Inferior parietal cortex (tissue), 1 donor: ENCODE measurements around the gene ACOXL.
"Not testable (repeated sequence)": the region's sequence is repeated elsewhere in the genome, so short reads cannot be mapped to it uniquely, and the experiment has no call there.

ENCODE experiments used
- DNase-seq: peaks from one replicate; pipeline ENCODE4 v3.0.0-alpha.2; 2016; ENCODE audit errors: extremely low spot score

ACOXL gene

GRCh38 chr2:110927526-110927925 lies 195.2 kb downstream of the ACOXL start:
- DNase-seq = no peak

GRCh38 chr2:110929528-110929927 lies 197.2 kb downstream of the ACOXL start:
- DNase-seq = no peak

GRCh38 chr2:110931648-110932047 lies 199.3 kb downstream of the ACOXL start:
- DNase-seq = no peak

GRCh38 chr2:110933420-110933819 lies 201.0 kb downstream of the ACOXL start:
- no peak for DNase-seq

- no peak for DNase-seq
These were observed 202.6 kb downstream of the ACOXL start for GRCh38 chr2:110934948-110935347.

GRCh38 chr2:110940376-110940910 lies 208.1 kb downstream of the ACOXL start:
- DNase-seq = no peak

GRCh38 chr2:110941226-110941625 lies 208.9 kb downstream of the ACOXL start:
- DNase-seq = no peak

GRCh38 chr2:110943070-110943634 lies 210.8 kb downstream of the ACOXL start:
- no peak for DNase-seq

- DNase-seq = no peak
These were observed 214.5 kb downstream of the ACOXL start for GRCh38 chr2:110946902-110947301.

GRCh38 chr2:110948027-110948674 lies 215.8 kb downstream of the ACOXL start:
- no peak for DNase-seq

- no peak for DNase-seq
These were observed 217.9 kb downstream of the ACOXL start for GRCh38 chr2:110950281-110950680.

GRCh38 chr2:110955045-110955444 lies 222.7 kb downstream of the ACOXL start:
- no peak for DNase-seq

GRCh38 chr2:110955556-110955955 lies 223.2 kb downstream of the ACOXL start:
- DNase-seq = no peak

GRCh38 chr2:110957293-110957692 lies 224.9 kb downstream of the ACOXL start:
- peak; percentile 11 for DNase-seq

- no peak for DNase-seq
These were observed 226.2 kb downstream of the ACOXL start for GRCh38 chr2:110958346-110959119.

- no peak for DNase-seq
These were observed 226.8 kb downstream of the ACOXL start for GRCh38 chr2:110959198-110959597.

- no peak for DNase-seq
These were observed 227.9 kb downstream of the ACOXL start for GRCh38 chr2:110960281-110960680.

- no peak for DNase-seq
These were observed 228.6 kb downstream of the ACOXL start for GRCh38 chr2:110960954-110961353.

- DNase-seq = not testable (repeated sequence)
These were observed 229.3 kb downstream of the ACOXL start for GRCh38 chr2:110961643-110962042.

- DNase-seq = no peak
These were observed 237.3 kb downstream of the ACOXL start for GRCh38 chr2:110969696-110970095.

GRCh38 chr2:110970201-110970600 lies 237.8 kb downstream of the ACOXL start:
- DNase-seq = no peak

GRCh38 chr2:110971811-110972210 lies 239.4 kb downstream of the ACOXL start:
- no peak for DNase-seq

GRCh38 chr2:110973262-110973661 lies 240.9 kb downstream of the ACOXL start:
- DNase-seq = no peak
